ENCODE measurements around the gene NTN3.

The NTN3 gene

GRCh38 chr16:2470603-2471015 is 488 bp upstream of the NTN3 start:
- no peak overlapping the region for H4K91ac ChIP-seq (ENCODE audit: low read depth, low read length, poor library complexity)
- no peak overlapping the region for H3K27ac ChIP-seq (replicated peaks; ENCODE audit: low read length)
- H3K14ac ChIP-seq (ENCODE audit: low read length), result peak overlapping the region; percentile 5
- peaks cover 32 to 41% of the 10 kb centered on the region in 2 donors for H3K4me1 ChIP-seq (ENCODE audit: control insufficient read depth in 2 of 2, insufficient read depth in 1 of 2, low read depth in 1 of 2, low read length in 2 of 2)
- H3K9ac ChIP-seq (ENCODE audit: low read depth, low read length, poor library complexity), result peak overlapping the region; percentile 53
- peak overlapping the region; percentile 38 for H3K4ac ChIP-seq (ENCODE audit: low read length)
- H3K36me3 ChIP-seq (replicated peaks in 1 of 2; ENCODE audit: control insufficient read depth in 2 of 2, insufficient read depth in 2 of 2, low read length in 2 of 2), result peaks cover 0 to under 1% of the 10 kb centered on the region in 2 donors
- H2BK120ac ChIP-seq (ENCODE audit: low read depth, low read length), result peak overlapping the region; percentile 95
- no peak for DNase-seq (ENCODE audit: low spot score)
- peak overlapping the region; percentile 95 for H2BK5ac ChIP-seq (ENCODE audit: low read length)
- peaks cover 0 to 14% (median 0%) of the 10 kb centered on the region in 3 experiments for H3K27me3 ChIP-seq (ENCODE audit: control insufficient read depth in 3 of 3, insufficient read depth in 3 of 3, low read depth in 1 of 3, low read length in 3 of 3)
- H3K4me3 ChIP-seq (ENCODE audit: low read length in 2 of 2), result peak overlapping the region in 1 of 2 donors; percentile 45
- peak overlapping the region; percentile 88 for H2BK15ac ChIP-seq (ENCODE audit: low read length)
- H3K9me3 ChIP-seq (replicated peaks in 1 of 2; ENCODE audit: control insufficient read depth in 2 of 2, insufficient read depth in 1 of 2, low read depth in 1 of 2, low read length in 2 of 2), result no peaks in the 10 kb centered on the region
- WGBS, 2 donors (ENCODE audit: extremely low coverage in 2 of 2, insufficient read length in 2 of 2, insufficient replicate concordance in 1 of 2), result no CpG with 5 or more reads among the region's 9 CpGs
- H3K4me2 ChIP-seq (ENCODE audit: insufficient read depth, low read length, poor library complexity, severe bottlenecking), result peak overlapping the region; percentile 49
- peak overlapping the region; percentile 3 for H3K23ac ChIP-seq (ENCODE audit: low read depth, low read length, poor library complexity)
- H3K18ac ChIP-seq (ENCODE audit: low read length), result peak overlapping the region; percentile 95
- H3K79me1 ChIP-seq (ENCODE audit: low read depth, low read length), result peaks cover 11% of the 10 kb centered on the region
- peak overlapping the region; percentile 90 for H2AFZ ChIP-seq (ENCODE audit: low read length)
- H2AK5ac ChIP-seq (ENCODE audit: low read depth, low read length), result peak overlapping the region; percentile 100
- peak overlapping the region; percentile 7 for H4K8ac ChIP-seq (ENCODE audit: low read depth, low read length)
- peak overlapping the region; percentile 98 for H2BK12ac ChIP-seq (ENCODE audit: low read length)

GRCh38 chr16:2471653-2472487 is 773 bp downstream of the NTN3 start:
- no peak for DNase-seq (ENCODE audit: low spot score)
- Histone ChIP-seq H3K14ac (ENCODE audit: low read length) (peak overlapping the region; percentile 94), H2BK12ac (ENCODE audit: low read length) (peak overlapping the region; percentile 14), H3K79me1 (ENCODE audit: low read depth, low read length) (peaks cover 11% of the 10 kb centered on the region), H3K4me3 (ENCODE audit: low read length in 2 of 2) (peak overlapping the region; percentile 45 to 70), H3K4me1 (ENCODE audit: control insufficient read depth in 2 of 2, insufficient read depth in 1 of 2, low read depth in 1 of 2, low read length in 2 of 2) (peaks cover 35 to 43% of the 10 kb centered on the region in 2 donors), H3K4ac (ENCODE audit: low read length) (peak overlapping the region; percentile 89), H3K27ac (replicated peaks; ENCODE audit: low read length) (peak overlapping the region; percentile 35), H2BK120ac (ENCODE audit: low read depth, low read length) (peak overlapping the region; percentile 96), H2BK15ac (ENCODE audit: low read length) (peak overlapping the region; percentile 87), H3K18ac (ENCODE audit: low read length) (peak overlapping the region; percentile 98), H2BK5ac (ENCODE audit: low read length) (peak overlapping the region; percentile 87), H3K36me3 (replicated peaks in 1 of 2; ENCODE audit: control insufficient read depth in 2 of 2, insufficient read depth in 2 of 2, low read length in 2 of 2) (no peaks in the 10 kb centered on the region), H3K23ac (ENCODE audit: low read depth, low read length, poor library complexity) (peak overlapping the region; percentile 98), H3K4me2 (ENCODE audit: insufficient read depth, low read length, poor library complexity, severe bottlenecking) (peak overlapping the region; percentile 62), H3K9me3 (replicated peaks in 1 of 2; ENCODE audit: control insufficient read depth in 2 of 2, insufficient read depth in 1 of 2, low read depth in 1 of 2, low read length in 2 of 2) (no peaks in the 10 kb centered on the region), H4K8ac (ENCODE audit: low read depth, low read length) (peak overlapping the region; percentile 65), H2AFZ (ENCODE audit: low read length) (peak overlapping the region; percentile 90), H3K9ac (ENCODE audit: low read depth, low read length, poor library complexity) (peak overlapping the region; percentile 84), H2AK5ac (ENCODE audit: low read depth, low read length) (peak overlapping the region; percentile 100), H3K27me3 (ENCODE audit: control insufficient read depth in 3 of 3, insufficient read depth in 3 of 3, low read depth in 1 of 3, low read length in 3 of 3) (peaks cover 0 to 24% (median 0%) of the 10 kb centered on the region in 3 experiments), H4K91ac (ENCODE audit: low read depth, low read length, poor library complexity) (no peak overlapping the region)
- WGBS, 2 donors (ENCODE audit: extremely low coverage in 2 of 2, insufficient read length in 2 of 2, insufficient replicate concordance in 1 of 2), result no CpG with 5 or more reads among the region's 61 CpGs

- no peak overlapping the region for H2BK5ac ChIP-seq (ENCODE audit: low read length)
- H3K4me1 ChIP-seq (ENCODE audit: control insufficient read depth in 2 of 2, insufficient read depth in 1 of 2, low read depth in 1 of 2, low read length in 2 of 2), result peaks cover 35 to 40% of the 10 kb centered on the region in 2 donors
- H2BK12ac ChIP-seq (ENCODE audit: low read length), result peak overlapping the region; percentile 14
- H3K9me3 ChIP-seq (replicated peaks in 1 of 2; ENCODE audit: control insufficient read depth in 2 of 2, insufficient read depth in 1 of 2, low read depth in 1 of 2, low read length in 2 of 2), result no peaks in the 10 kb centered on the region
- peaks cover 11% of the 10 kb centered on the region for H3K79me1 ChIP-seq (ENCODE audit: low read depth, low read length)
- H3K27me3 ChIP-seq (ENCODE audit: control insufficient read depth in 3 of 3, insufficient read depth in 3 of 3, low read depth in 1 of 3, low read length in 3 of 3), result peaks cover 0 to 24% (median 0%) of the 10 kb centered on the region in 3 experiments
- H4K91ac ChIP-seq (ENCODE audit: low read depth, low read length, poor library complexity), result no peak overlapping the region
- no peak overlapping the region for H2AFZ ChIP-seq (ENCODE audit: low read length)
- H3K9ac ChIP-seq (ENCODE audit: low read depth, low read length, poor library complexity), result peak overlapping the region; percentile 84
- H3K18ac ChIP-seq (ENCODE audit: low read length), result peak overlapping the region; percentile 98
- H2AK5ac ChIP-seq (ENCODE audit: low read depth, low read length), result peak overlapping the region; percentile 100
- H3K4ac ChIP-seq (ENCODE audit: low read length), result peak overlapping the region; percentile 89
- peak overlapping the region; percentile 94 for H3K14ac ChIP-seq (ENCODE audit: low read length)
- no peak overlapping the region for H3K4me2 ChIP-seq (ENCODE audit: insufficient read depth, low read length, poor library complexity, severe bottlenecking)
- peak overlapping the region; percentile 87 for H2BK15ac ChIP-seq (ENCODE audit: low read length)
- no CpG with 5 or more reads among the region's 27 CpGs for WGBS, 2 donors (ENCODE audit: extremely low coverage in 2 of 2, insufficient read length in 2 of 2, insufficient replicate concordance in 1 of 2)
- H3K4me3 ChIP-seq (ENCODE audit: low read length in 2 of 2), result no peak overlapping the region
- H2BK120ac ChIP-seq (ENCODE audit: low read depth, low read length), result peak overlapping the region; percentile 96
- no peaks in the 10 kb centered on the region for H3K36me3 ChIP-seq (replicated peaks in 1 of 2; ENCODE audit: control insufficient read depth in 2 of 2, insufficient read depth in 2 of 2, low read length in 2 of 2)
- H3K23ac ChIP-seq (ENCODE audit: low read depth, low read length, poor library complexity), result peak overlapping the region; percentile 93
- no peak overlapping the region for H3K27ac ChIP-seq (replicated peaks; ENCODE audit: low read length)
- DNase-seq (ENCODE audit: low spot score), result no peak
- peak overlapping the region; percentile 65 for H4K8ac ChIP-seq (ENCODE audit: low read depth, low read length)
Observed at GRCh38 chr16:2472488-2472864, 1.4 kb downstream of the NTN3 start.

GRCh38 chr16:2472885-2473445 is 1.9 kb downstream of the NTN3 start:
- Histone ChIP-seq H3K79me1 (ENCODE audit: low read depth, low read length) (peaks cover 9% of the 10 kb centered on the region), H3K23ac (ENCODE audit: low read depth, low read length, poor library complexity) (peak overlapping the region; percentile 93), H2BK5ac (ENCODE audit: low read length) (no peak overlapping the region), H3K36me3 (replicated peaks in 1 of 2; ENCODE audit: control insufficient read depth in 2 of 2, insufficient read depth in 2 of 2, low read length in 2 of 2) (no peaks in the 10 kb centered on the region), H3K4ac (ENCODE audit: low read length) (no peak overlapping the region), H3K4me2 (ENCODE audit: insufficient read depth, low read length, poor library complexity, severe bottlenecking) (peak overlapping the region; percentile 94), H3K9ac (ENCODE audit: low read depth, low read length, poor library complexity) (peak overlapping the region; percentile 99), H3K4me3 (ENCODE audit: low read length in 2 of 2) (peak overlapping the region in 1 of 2 donors; percentile 13), H4K91ac (ENCODE audit: low read depth, low read length, poor library complexity) (no peak overlapping the region), H2AK5ac (ENCODE audit: low read depth, low read length) (peak overlapping the region; percentile 100), H3K9me3 (replicated peaks in 1 of 2; ENCODE audit: control insufficient read depth in 2 of 2, insufficient read depth in 1 of 2, low read depth in 1 of 2, low read length in 2 of 2) (no peaks in the 10 kb centered on the region), H3K18ac (ENCODE audit: low read length) (peak overlapping the region; percentile 49), H3K14ac (ENCODE audit: low read length) (peak overlapping the region; percentile 25), H2BK12ac (ENCODE audit: low read length) (no peak overlapping the region), H4K8ac (ENCODE audit: low read depth, low read length) (no peak overlapping the region), H3K4me1 (ENCODE audit: control insufficient read depth in 2 of 2, insufficient read depth in 1 of 2, low read depth in 1 of 2, low read length in 2 of 2) (peaks cover 35 to 40% of the 10 kb centered on the region in 2 donors), H2AFZ (ENCODE audit: low read length) (no peak overlapping the region), H3K27ac (replicated peaks; ENCODE audit: low read length) (no peak overlapping the region), H2BK15ac (ENCODE audit: low read length) (no peak overlapping the region), H3K27me3 (ENCODE audit: control insufficient read depth in 3 of 3, insufficient read depth in 3 of 3, low read depth in 1 of 3, low read length in 3 of 3) (peaks cover 0 to 24% (median 0%) of the 10 kb centered on the region in 3 experiments), H2BK120ac (ENCODE audit: low read depth, low read length) (peak overlapping the region; percentile 96)
- DNase-seq (ENCODE audit: low spot score), result no peak
- no CpG with 5 or more reads among the region's 14 CpGs for WGBS, 2 donors (ENCODE audit: extremely low coverage in 2 of 2, insufficient read length in 2 of 2, insufficient replicate concordance in 1 of 2)

Data from neuronal stem cell (in vitro differentiated cells).